NCI-H128 (cell line): ENCODE measurements around the gene MYL3.

Experiments used
- DNase-seq: peaks from one replicate; lab custom pipeline; 2025; ENCODE audit not compliant: unreplicated experiment; lab: John Stamatoyannopoulos, UW

Gene MYL3

GRCh38 chr3:46851364-46852333, 11.6 kb downstream of the MYL3 start:
- no peak for DNase-seq

GRCh38 chr3:46850468-46850779, 12.8 kb downstream of the MYL3 start:
- no peak for DNase-seq

DNA sequence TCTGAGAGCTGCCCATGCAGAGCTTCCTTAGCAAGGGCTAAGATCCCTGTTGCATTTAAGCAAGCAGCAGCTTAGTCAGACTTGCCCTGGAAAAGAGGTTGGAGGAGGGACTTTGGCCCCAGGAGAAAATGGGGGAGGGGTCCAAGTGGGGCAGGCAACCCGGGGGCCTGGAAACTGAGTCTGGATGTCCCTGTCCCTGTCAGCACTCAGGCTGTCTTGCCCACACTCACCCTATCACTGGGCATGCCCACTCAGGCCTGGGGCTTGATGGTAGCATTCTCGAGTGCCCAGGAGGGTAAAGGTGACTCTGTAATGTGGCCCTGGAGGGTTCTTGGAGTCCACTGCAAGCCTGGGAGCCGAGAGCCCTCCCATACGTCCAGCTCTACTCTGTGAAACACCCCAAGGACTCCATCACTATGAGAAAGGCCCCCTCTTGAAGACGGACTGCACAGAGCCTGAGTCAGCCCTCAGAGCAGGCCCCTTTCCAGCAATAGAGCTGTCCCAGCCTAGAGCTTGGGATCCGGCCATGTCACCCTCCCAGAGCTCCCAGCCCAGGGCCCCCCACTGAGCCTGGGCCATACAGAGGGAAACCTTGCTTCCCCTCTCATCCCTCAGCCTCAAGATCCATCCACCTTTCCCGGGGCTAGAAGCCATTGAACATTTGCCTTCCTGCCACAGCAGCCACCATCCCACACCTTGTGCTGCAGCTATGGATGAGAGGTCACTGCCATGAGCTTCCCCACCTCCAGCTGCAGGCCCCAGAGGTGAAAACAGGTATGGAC, 13.4 kb downstream of the MYL3 start:
- no peak for DNase-seq

- DNase-seq = no peak
These were observed 14.1 kb downstream of the MYL3 start for GRCh38 chr3:46849045-46849631.

- no peak for DNase-seq
These were observed 14.8 kb downstream of the MYL3 start for GRCh38 chr3:46848271-46849044.

GRCh38 chr3:46847744-46848143, 15.5 kb downstream of the MYL3 start:
- no peak for DNase-seq

DNA sequence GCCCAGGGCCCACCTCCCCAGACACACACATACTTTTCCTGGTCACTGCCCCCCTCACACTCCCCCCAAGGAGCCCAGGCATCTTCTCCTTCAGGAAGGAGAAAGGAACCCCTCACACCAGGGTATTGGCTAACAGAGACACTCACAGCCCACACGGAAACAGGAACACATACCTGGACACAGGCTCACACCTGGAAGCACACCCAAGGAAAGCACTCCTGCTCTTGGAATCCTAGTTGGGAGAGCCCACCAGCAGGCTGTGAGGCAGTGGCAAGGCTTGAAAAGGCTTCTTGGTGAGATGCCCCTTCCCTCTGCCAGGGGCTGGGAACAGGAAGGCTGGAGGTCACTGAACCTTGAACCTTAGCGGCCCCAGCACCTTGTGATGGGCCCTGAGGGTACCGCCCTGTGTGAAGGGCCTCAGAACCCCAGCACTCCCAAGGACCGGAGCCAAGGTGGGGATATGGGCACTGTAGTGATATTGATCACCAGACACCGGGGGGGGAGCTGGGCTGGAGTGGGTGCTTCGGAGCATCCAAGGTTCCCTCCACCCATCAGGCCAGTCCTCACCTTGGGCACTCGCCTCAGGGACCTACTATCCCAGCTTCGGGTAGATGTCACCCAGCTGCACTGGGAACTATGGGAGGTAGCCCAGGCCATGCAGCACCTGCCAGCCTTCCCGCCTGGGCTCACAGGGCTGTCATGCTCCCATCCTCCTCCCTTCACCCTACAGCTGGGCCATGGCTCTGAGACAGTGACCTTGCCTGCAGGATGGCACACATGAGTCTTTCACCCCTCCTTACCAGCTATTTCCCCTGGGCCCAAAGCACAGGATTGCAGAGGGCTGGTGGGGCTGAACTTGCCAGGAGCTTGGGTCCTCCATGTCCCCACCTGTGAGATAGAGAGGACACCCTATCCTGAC, 16.4 kb downstream of the MYL3 start:
- no peak for DNase-seq

- DNase-seq = no peak
These were observed 17.2 kb downstream of the MYL3 start for GRCh38 chr3:46845860-46846623.

DNA sequence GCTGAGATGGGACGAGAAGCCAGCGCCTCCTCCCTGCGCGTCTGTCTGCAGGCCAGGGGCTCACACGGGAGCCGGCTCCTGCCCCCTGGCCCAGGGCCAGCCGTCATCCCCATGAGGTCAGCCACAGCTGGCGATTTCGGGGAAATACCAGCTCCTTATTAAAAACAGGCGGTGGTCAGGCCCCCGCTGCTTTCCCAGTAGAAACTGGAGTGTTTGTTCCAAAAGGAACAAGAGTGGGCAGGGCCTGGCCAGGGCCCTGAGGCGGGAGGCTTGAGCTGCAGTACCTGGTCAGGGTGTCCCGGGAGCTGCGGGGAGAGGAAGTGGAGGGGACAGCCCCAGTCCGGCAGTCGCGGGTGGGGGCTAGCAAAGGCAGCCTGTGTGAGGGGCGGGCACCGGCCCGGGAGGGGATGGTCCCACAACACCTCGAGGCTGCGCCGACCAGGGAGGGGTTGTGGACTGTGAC, 17.8 kb downstream of the MYL3 start:
- no peak for DNase-seq

GRCh38 chr3:46844881-46845312, 18.3 kb downstream of the MYL3 start:
- no peak for DNase-seq

DNA sequence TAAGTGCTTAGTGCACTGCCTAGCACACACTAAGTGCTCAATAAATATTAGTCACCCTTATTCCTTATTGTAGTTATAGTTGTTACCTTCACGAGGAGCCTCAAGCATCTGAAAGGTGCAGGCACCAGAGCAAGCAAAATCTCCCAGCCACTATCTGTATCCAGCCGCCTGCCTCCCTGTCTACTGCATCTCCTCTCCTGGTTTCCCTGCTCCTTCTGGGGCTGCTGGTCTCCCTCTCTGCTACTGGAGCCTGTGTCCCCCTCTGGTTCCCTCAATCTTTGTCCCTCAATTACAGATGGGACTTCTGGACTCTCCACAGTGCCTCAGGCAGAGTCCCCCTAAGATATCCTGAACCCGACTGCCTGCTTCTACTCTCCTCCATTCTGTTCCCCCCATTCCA, 18.8 kb downstream of the MYL3 start:
- DNase-seq = no peak

DNA sequence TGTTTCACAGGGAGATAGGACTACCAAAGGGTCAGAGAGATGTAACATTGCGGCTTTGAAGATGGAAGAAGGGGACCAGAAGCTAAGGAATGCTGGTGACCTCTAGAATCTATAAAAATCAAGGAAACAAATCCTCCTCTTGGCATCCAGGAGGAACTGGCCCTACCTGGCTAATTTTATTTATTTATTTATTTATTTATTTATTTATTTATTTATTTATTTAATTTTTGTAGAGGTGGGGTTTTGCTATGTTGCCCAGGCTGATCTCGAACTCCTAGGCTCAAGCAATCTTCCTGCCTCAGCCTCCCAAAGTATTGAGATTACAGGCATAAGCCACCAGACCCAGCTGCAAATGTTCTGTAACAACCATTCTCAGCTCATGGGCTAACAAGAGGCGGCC, 19.7 kb downstream of the MYL3 start:
- DNase-seq = no peak

- DNase-seq = no peak
These were observed 22.8 kb downstream of the MYL3 start for GRCh38 chr3:46840491-46840890.

DNA sequence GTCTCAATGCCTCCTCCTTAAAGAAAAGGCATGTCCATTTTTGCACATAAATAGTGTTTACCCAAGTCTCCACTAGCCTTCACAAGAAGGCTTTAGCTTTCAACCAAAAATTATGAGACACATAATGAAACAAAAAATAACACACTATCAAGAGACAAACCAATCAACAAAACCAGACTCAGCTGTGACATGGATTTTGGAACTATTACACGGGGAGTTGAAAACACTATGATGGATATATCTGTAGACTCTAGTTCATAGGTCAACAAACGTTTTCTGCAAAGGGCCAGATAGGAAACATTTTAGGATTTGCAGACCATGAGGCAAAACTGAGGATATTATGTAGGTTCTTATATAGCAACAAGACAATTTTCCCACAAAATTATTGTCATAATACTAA, 24.9 kb downstream of the MYL3 start:
- DNase-seq = no peak

- DNase-seq = no peak
These were observed 27.8 kb downstream of the MYL3 start for GRCh38 chr3:46835491-46835890.

DNA sequence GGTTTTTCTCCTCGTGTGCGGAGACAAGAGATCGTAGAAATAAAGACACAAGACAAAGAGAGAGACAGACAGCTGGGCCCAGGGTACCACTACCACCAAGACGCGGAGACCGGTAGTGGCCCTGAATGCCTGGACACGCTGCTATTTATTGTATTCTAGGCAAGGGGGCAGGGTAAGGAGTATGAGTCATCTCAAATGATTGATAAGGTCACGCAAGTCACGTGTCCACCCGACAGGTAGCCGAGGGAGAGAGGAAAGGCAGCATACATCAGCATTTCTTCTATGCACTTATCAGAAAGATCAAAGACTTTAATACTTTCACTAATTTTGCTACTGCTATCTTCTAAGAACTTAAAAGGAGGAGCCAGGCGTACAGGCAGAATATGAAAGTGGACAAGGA, 28.2 kb downstream of the MYL3 start:
- no peak for DNase-seq

GRCh38 chr3:46833346-46834300, 29.6 kb downstream of the MYL3 start:
- no peak for DNase-seq

DNA sequence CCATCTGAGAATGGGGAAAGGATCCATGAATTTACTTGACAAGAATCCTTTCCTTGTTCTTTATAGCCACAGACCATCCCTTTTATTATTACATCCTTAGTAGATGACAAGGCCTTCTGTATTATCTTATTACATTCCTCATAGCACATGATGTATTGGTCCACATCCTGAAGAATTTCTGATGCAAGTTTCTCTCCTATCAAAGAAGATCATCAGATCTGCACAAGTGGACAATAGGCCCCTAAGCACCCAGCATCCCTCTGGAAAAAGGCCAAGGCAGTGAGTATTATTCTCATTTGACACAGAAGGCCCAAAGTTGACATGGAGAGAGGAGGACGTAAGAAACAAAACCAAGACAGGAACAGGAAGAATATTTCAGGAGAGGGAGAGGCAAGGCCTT, 31.4 kb downstream of the MYL3 start:
- no peak for DNase-seq
